Activated T-helper 1 cell treated with Interleukin-2 at 50 U/mL for 16 hours (primary cell): ENCODE measurements around the gene PALS1.
A peak's percentile ranks its signal among the peaks of the same experiment; 100 is the strongest.

ENCODE experiments used
- DNase-seq: peaks from one replicate; pipeline ENCODE4 v3.0.0-alpha.2; 2020; ENCODE audit warnings: low read depth

The PALS1 gene

GRCh38 chr14:67241411-67242167, at the start of gene PALS1:
PALS1 (plus strand) TSS chr14:67241435; CDS start chr14:67279171, 37,736 bp downstream.
- DNase-seq: no peak

DNA sequence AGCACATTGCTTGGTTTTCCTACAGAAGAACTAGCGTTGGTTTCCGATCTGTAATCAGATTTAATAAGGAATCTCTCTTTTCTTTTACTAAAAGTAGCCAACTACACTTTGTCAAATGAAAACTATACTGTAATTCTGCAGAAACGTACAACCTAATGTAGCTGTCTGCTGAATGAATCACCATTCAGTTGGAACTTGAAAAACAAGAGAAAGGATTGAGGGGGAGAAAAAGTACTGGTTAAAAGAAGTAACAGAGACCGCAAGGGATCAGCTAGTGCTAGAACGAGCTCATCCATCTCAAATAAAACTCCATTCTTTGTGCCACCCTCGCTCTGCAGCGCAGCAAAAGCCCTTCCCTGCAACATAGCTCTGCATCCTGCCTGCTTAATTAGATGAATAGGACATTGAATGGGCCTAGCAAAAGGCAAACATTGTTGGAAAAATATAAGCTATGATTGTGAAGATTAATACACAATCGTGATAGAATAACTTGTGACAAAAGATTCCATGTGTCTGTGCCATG, 49.4 kb upstream of the PALS1 start:
- no peak for DNase-seq

DNA sequence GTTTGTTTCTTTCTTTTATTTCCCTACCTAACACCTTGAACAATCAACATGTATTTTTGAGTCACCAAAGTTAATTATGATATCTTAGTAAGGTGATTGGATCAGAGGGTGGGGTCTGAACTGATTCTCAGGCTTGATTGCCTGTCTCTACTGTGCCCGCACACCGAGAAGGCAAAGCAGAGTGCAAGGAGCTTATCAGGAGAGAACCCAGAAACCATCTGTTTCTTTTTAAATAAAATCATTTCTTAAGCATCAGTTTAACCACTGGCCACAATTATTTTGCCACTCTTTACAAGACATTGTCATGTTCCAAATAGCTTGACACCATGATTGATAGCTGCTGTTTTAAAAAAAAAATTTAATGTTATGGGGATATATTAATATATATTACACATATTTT, 48.9 kb upstream of the PALS1 start:
- DNase-seq: no peak

- no peak for DNase-seq
These were observed 46.0 kb upstream of the PALS1 start for GRCh38 chr14:67195279-67195678.

DNA sequence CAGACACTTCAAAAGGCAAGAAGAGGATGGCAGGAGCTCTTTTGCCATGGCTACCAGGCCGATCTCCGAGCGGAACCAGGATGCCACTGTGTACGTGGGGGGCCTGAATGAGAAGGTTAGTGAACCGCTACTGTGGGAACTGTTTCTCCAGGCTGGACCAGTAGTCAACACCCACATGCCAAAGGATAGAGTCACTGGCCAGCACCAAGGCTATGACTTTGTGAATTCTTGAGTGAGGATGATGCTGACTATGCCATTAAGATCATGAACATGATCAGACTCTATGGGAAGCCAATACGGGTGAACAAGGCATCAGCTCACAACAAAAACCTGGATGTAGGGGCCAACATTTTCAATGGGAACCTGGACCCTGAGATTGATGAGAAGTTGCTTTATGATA, 42.2 kb upstream of the PALS1 start:
- DNase-seq: no peak

GRCh38 chr14:67207810-67208209, 33.4 kb upstream of the PALS1 start:
- DNase-seq: no peak

DNA sequence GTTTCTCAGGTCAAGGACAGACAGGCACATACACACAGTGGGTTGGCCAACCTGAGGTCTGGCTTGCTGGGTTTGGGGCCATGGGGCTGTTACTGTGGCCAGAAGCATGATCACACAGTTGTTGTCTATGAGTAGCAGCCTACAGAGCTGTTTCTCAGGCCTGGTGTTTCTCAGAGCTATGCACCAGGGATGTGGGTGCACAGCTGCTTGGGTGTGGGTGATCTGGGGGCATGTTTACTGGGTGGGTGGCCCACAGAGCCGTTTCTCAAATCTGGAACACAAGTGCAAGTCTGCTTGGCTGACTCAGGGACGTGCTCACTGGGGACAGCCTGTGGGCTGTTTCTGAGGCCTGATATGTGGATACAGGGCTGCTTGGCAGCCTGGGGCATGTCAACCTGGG, 23.1 kb upstream of the PALS1 start:
- DNase-seq: no peak

- no peak for DNase-seq
These were observed 19.8 kb upstream of the PALS1 start for GRCh38 chr14:67221248-67221981.

DNA sequence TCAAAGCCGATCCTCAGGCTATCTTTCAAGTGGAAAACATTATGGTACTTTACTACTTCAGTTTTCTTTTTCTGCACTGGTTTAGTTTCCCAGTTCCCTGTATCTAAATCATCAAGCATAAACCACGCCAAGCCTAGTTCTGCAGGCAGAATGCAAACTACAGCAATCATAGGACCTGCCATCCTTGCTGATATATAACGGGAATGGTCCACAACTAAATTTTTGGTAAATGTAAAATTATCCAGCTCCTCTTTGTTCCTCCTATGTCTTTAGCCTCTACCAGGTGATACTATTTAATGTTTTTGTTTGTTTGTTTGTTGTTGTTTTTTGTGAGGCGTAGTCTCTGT, 19.3 kb upstream of the PALS1 start:
- DNase-seq: no peak

DNA sequence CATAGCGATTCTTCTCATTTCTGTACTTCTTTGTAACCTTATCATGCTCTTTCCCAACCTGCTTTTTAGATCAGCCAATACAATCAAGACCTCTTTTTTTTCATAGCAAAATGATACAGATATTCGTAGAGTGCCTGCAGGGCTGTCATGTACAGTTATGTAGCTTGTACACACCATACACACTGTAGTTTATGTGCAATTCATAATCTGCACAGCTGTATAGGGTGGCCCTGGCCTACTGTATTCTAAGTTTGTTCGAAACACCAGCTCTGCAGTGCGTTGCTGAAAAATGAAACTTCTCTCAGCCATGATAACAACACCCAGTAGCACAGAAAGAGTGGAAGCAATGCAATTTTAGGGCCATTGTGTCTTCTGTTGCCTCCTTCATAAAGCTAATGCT, 15.7 kb upstream of the PALS1 start:
- no peak for DNase-seq

DNA sequence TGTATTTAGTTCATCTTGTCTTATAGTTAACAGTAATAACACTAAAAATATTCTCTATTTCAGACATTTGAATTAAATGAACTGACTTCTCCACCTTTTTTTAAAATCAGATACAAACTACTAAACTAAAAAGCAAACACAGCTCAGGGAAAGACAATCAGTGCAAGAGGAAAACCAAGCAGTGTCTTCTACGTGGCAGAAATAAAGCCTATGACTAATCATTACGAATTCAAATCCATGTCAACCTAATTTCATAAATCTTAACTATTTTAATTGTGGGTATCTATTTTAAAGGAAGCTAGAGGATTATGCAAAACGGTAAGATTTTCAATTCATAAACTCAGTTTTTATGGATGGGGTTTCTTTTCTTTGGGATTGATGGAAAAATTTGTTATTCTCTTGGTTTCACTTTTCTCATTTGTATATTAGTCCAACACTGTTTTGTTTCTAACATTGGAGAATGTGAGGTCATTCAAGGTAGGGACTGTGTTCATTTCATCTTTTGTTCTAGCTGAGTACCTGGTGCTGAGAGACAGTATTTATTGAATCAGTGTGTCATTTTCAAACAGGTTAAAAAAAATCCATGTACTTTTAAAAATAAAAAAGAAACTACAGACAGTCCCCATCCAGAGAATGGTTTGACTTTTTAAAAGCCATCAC, 12.8 kb upstream of the PALS1 start:
- DNase-seq: no peak

- no peak for DNase-seq
These were observed 9.2 kb upstream of the PALS1 start for GRCh38 chr14:67232066-67232465.

GRCh38 chr14:67232621-67233020, 8.6 kb upstream of the PALS1 start:
- DNase-seq: no peak

DNA sequence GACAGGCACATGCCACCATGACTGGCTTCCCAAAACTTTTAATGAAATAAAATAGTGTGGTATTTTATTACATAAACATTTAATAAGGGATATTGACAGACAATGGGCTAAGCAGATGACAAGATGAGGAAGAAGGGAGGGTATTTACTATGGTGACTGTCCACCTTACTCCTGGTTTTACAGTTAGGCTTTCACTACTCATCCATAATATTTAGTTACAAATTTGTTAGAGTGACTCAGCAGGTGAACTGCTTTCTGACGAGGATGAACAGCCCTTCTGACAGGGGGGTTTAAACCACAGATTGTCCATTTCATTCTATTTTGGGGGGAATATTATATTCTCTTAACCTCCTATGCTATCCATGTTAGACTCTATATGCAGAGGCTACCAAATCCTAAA, 3.6 kb upstream of the PALS1 start:
- no peak for DNase-seq

DNA sequence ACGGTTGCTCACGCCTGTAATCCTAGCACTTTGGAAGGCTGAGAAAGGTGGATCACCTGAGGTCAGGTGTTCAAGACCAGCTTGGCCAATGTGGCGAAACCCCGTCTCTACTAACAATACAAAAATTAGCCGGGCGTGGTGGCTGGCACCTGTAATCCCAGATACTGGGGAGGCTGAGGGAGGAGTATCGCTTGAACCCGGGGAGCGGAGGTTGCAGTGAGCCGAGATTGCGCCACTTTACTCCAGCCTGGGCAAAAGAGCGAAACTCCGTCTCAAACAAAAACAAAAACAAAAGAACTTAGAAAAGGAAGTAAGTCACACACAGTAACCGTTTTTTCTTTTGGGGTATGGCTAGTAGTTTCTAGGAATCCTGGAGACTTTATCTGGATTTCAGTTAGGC, 1.7 kb upstream of the PALS1 start:
- no peak for DNase-seq

DNA sequence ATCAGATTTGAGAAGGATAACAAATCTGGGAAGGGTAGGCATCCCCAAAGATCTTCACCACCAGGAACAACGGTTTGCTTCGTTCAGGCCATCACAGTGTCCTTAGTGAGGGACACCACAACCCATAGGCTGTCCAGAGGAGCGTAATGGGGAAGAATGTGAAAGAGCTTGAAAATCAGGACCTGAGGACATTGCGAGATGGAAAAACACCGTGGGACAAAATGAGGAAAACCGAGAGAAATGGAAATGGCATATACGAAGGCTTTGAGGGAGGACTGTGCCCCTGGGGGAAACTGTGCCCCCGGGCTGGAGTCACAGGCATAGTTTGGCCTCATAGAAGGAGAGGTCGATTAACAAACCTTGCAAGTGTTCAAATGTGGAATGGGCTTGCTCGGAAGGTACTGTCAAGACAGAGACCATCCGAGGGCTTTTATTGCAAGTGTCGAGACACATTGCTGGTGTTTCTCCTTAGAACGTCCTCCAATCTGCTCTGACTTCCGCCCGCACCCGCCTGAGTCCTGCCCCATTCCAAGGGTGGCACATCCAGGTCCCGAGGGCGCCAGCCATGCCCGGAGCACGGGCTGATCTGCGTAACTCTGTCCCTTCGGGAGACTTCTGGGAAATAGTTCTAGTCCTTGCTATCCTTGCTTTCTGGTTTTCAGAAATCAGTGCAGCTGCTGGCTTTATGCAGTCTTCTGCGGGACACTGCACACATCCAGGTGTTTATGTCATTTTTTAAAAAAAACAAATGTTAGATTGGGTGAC, 885 bp upstream of the PALS1 start:
- DNase-seq: peak; percentile 5

DNA sequence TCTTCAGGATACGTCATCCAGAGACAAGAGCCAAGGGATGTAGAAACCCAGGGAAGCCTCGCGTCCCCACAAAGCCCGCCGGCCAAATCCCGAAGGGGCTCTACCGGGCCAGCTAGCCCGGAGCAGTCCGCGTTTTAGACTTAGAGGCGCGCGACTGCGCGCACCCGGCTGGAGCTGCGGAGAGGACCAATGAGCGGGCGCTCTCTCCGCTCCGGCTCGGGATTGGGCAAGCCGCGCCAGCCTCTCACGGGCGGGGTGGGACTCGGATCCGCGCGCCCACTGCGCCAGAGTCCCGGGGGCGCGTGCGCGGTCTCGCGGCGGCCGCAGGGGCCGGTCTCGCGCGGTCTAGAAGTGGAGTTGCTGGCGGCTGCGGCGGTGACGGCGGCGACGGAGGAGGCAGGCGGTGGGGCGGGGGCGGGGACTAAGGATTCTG, 241 bp upstream of the PALS1 start:
- DNase-seq: peak; percentile 89

- no peak for DNase-seq
These were observed 859 bp downstream of the PALS1 start for GRCh38 chr14:67242168-67242420.

- DNase-seq: no peak
These were observed 3.9 kb downstream of the PALS1 start for GRCh38 chr14:67245104-67245503.

DNA sequence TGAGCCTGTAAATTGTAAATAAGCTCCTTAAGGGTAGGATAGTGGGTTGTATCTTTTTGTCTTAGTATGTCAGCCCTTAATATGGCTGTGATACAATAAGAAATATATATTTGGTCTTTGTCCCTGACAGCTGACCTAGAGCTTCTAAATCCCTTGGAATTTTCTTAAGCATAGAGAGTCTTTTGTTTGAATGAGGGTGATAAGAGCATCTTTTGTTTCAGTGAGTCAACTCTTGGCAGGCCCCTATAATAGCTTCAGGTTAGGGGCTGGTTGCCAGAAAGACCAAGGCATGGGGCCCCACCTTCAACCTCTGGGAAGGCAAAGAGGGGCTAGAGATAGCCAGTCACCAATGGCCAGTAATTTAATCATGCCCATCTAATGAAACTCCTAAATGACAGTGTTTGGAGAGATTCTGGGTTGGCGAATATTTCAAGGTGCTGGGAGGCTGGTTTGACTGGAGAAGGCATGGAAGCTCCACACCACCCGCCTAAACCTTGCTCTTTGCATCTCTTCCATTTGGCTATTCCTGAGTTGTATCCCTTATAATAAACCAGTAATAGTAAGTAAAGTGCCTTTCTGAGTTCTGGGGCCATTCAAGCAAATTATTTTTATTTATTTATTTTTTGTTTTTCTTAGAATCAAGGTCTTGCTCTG, 10.5 kb downstream of the PALS1 start:
- DNase-seq: no peak

- no peak for DNase-seq
These were observed 11.9 kb downstream of the PALS1 start for GRCh38 chr14:67253076-67253635.

DNA sequence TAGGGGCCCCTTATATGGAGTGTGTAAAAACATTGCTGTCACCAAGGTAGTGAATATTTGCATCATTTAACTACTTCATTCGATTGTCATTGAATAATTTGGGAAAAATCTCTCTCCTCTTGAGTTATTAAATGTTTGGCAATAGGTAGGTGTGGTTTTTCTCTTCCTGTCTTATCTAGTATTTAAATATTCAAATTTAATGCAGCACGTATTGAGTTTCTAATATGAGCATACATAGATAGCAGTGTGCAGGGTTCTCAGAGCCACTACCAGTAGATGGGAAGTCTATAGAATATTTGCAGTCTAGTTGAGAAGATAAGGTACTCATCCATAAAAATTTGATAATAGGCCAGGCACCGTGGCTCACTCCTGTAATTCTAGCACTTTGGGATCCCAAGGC, 16.7 kb downstream of the PALS1 start:
- no peak for DNase-seq
